Measurements from ENCODE around the gene CDPF1.
"Not testable (repeated sequence)": the region's sequence is repeated elsewhere in the genome, so short reads cannot be mapped to it uniquely, and the experiment has no call there.

Gene CDPF1

GRCh38 chr22:46212195-46212594 lies 37.9 kb downstream of the CDPF1 start:
- no peak for TF ChIP-seq CTCF (IDR thresholded peaks at IDR 0.05; ENCODE audit: low read depth, low read length)
- no peaks in the 10 kb centered on the region for H3K27me3 ChIP-seq (ENCODE audit: insufficient read depth, low read depth, severe bottlenecking)
- no peak overlapping the region for H3K4me3 ChIP-seq (ENCODE audit: low read depth, low read length)
- H3K36me3 ChIP-seq = peaks cover 11% of the 10 kb centered on the region
- DNase-seq = no peak
- H3K27ac ChIP-seq = no peak overlapping the region
- no peaks in the 10 kb centered on the region for H3K9me3 ChIP-seq (ENCODE audit: severe bottlenecking)

GRCh38 chr22:46209262-46209661 lies 40.8 kb downstream of the CDPF1 start:
- no peak for TF ChIP-seq CTCF (IDR thresholded peaks at IDR 0.05; ENCODE audit: low read depth, low read length)
- Histone ChIP-seq H3K9me3 (ENCODE audit: severe bottlenecking) (no peaks in the 10 kb centered on the region), H3K27ac (no peak overlapping the region), H3K4me3 (ENCODE audit: low read depth, low read length) (no peak overlapping the region), H3K36me3 (peaks cover 3% of the 10 kb centered on the region), H3K27me3 (ENCODE audit: insufficient read depth, low read depth, severe bottlenecking) (no peaks in the 10 kb centered on the region)
- no peak for DNase-seq

GRCh38 chr22:46203601-46203980 lies 46.5 kb downstream of the CDPF1 start:
- H3K27ac ChIP-seq = no peak overlapping the region
- TF ChIP-seq CTCF (IDR thresholded peaks at IDR 0.05; ENCODE audit: low read depth, low read length) = no peak
- DNase-seq = no peak
- H3K27me3 ChIP-seq (ENCODE audit: insufficient read depth, low read depth, severe bottlenecking) = no peaks in the 10 kb centered on the region
- no peaks in the 10 kb centered on the region for H3K9me3 ChIP-seq (ENCODE audit: severe bottlenecking)
- H3K4me3 ChIP-seq (ENCODE audit: low read depth, low read length) = no peak overlapping the region
- H3K36me3 ChIP-seq = peaks cover 9% of the 10 kb centered on the region

GRCh38 chr22:46202897-46203600 lies 47.0 kb downstream of the CDPF1 start:
- Histone ChIP-seq H3K36me3 (peaks cover 9% of the 10 kb centered on the region), H3K9me3 (ENCODE audit: severe bottlenecking) (no peaks in the 10 kb centered on the region), H3K27ac (no peak overlapping the region), H3K4me3 (ENCODE audit: low read depth, low read length) (no peak overlapping the region), H3K27me3 (ENCODE audit: insufficient read depth, low read depth, severe bottlenecking) (no peaks in the 10 kb centered on the region)
- DNase-seq = no peak
- TF ChIP-seq CTCF (IDR thresholded peaks at IDR 0.05; ENCODE audit: low read depth, low read length) = no peak

- Histone ChIP-seq H3K27me3 (ENCODE audit: insufficient read depth, low read depth, severe bottlenecking) (no peaks in the 10 kb centered on the region), H3K4me3 (ENCODE audit: low read depth, low read length) (no peak overlapping the region), H3K27ac (no peak overlapping the region), H3K36me3 (peaks cover 9% of the 10 kb centered on the region), H3K9me3 (ENCODE audit: severe bottlenecking) (no peaks in the 10 kb centered on the region)
- DNase-seq = no peak
- TF ChIP-seq CTCF (IDR thresholded peaks at IDR 0.05; ENCODE audit: low read depth, low read length) = no peak
Observed at GRCh38 chr22:46201059-46201757, 48.9 kb downstream of the CDPF1 start.

- H3K36me3 ChIP-seq; H3K27ac ChIP-seq; DNase-seq; H3K4me3 ChIP-seq (ENCODE audit: low read depth, low read length); H3K27me3 ChIP-seq (ENCODE audit: insufficient read depth, low read depth, severe bottlenecking); H3K9me3 ChIP-seq (ENCODE audit: severe bottlenecking): not testable (repeated sequence)
Observed at GRCh38 chr22:46198806-46199205, 51.3 kb downstream of the CDPF1 start.
